ENCODE measurements around the gene NDRG3.

The NDRG3 gene

DNA sequence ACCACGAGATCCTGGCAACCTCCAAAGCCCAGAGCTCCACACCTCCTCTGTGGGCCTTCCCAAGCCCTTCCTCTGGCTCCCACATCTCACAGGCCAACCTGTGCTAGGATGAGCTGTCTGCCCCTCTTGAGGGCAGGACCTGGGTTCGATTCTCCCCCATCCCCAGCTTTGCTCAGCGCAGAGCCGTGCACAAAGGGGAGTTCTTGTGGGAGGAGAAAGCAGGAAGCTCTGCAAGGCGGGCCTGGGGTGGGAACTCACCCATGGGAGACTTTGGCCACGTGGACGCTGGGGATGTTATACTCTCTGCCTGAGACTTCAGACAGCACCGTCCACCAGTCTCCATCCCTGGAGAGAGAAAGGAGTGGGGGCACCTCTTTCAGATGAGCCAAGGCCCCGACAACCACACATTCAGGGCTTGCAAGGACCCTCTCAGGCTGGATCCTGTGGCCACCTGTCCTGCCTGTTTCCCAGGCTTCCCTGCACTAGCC is 112.6 kb downstream of the NDRG3 start:
- no peak overlapping the region for H3K4me3 ChIP-seq (ENCODE audit: low read depth, low read length)
- TF ChIP-seq, protein P1, sequence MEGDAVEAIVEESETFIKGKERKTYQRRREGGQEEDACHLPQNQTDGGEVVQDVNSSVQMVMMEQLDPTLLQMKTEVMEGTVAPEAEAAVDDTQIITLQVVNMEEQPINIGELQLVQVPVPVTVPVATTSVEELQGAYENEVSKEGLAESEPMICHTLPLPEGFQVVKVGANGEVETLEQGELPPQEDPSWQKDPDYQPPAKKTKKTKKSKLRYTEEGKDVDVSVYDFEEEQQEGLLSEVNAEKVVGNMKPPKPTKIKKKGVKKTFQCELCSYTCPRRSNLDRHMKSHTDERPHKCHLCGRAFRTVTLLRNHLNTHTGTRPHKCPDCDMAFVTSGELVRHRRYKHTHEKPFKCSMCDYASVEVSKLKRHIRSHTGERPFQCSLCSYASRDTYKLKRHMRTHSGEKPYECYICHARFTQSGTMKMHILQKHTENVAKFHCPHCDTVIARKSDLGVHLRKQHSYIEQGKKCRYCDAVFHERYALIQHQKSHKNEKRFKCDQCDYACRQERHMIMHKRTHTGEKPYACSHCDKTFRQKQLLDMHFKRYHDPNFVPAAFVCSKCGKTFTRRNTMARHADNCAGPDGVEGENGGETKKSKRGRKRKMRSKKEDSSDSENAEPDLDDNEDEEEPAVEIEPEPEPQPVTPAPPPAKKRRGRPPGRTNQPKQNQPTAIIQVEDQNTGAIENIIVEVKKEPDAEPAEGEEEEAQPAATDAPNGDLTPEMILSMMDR (IDR thresholded peaks at IDR 0.05; ENCODE audit: low read depth, low read length) = no peak

DNA sequence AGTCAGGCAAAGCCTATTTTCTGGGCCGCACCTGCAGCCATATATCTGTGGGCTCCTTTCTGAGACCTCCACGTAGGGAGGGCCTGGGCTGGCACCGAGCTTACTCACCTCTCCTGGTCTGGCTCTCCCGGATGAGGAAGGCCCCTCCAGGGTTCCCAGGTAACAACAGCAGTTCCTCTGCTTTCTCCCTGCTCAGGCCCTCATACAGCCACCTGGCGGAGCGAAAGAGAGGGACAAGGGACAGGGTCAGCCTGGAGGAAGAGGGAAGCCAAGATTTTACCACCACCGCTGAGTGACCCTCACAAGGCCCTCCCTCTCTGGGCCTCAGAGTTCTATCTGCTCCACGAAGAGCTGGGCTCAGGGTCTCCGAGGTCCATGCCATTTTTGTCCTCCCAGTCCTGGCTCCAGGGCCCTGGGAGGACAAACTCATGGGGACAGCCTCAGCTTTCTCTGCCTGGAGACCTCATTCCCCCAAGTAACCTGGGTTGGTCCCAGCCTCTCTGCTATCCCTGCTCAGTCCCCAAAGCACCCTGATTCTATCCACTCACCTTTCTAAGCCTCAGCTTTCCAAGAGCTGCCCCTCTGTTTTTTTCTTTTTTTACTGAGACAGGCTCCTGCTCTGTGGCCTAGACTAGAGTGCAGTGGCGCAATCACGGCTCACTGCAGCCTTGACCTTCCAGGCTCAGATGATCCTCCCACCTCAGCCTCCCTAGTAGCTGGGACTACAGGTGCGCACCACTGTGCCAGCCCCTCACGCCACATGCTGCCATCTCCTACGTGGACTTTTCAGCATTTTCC is 113.2 kb downstream of the NDRG3 start:
- TF ChIP-seq, protein P1 (IDR thresholded peaks at IDR 0.05; ENCODE audit: low read depth, low read length) = no peak
- H3K4me3 ChIP-seq (ENCODE audit: low read depth, low read length) = no peak overlapping the region

DNA sequence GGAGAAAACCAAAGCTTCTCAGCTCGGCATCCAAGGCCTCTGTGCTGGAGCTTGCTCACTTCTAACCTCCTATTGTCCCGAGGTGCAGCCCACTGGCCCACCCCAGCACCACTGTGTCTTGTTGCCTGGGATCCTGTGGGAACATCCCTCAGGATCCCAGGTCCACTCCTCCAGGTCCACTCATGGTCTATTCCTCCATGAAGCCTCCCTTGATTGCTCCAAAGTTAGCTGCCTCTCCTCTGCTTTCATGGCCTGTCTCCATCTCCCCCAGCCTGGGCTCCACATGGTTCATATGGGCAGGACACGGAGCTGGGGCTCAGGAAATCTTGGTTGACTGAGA is 113.8 kb downstream of the NDRG3 start:
- no peak overlapping the region for H3K4me3 ChIP-seq (ENCODE audit: low read depth, low read length)
- TF ChIP-seq, protein P1 (IDR thresholded peaks at IDR 0.05; ENCODE audit: low read depth, low read length) = no peak

DNA sequence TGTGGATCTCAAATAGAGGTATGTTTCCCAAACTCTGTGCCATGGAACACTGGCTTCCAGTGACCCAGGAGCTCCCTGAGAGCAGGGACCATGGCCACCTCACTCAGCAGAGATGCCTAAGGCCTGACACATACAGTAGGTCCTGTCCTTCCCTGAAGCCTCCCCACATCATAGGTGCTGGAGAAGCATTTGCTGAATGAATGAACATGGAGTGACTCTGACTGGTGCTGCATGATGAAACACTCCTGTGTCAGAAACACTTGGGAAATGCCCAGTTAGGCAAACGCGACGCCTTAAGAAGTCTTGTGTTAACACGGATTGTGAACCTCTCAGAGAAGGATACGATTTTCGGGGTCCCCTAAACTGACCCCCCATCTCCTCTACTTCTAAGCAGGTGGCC is 114.2 kb downstream of the NDRG3 start:
- TF ChIP-seq, protein P1 (IDR thresholded peaks at IDR 0.05; ENCODE audit: low read depth, low read length) = no peak
- no peak overlapping the region for H3K4me3 ChIP-seq (ENCODE audit: low read depth, low read length)

DNA sequence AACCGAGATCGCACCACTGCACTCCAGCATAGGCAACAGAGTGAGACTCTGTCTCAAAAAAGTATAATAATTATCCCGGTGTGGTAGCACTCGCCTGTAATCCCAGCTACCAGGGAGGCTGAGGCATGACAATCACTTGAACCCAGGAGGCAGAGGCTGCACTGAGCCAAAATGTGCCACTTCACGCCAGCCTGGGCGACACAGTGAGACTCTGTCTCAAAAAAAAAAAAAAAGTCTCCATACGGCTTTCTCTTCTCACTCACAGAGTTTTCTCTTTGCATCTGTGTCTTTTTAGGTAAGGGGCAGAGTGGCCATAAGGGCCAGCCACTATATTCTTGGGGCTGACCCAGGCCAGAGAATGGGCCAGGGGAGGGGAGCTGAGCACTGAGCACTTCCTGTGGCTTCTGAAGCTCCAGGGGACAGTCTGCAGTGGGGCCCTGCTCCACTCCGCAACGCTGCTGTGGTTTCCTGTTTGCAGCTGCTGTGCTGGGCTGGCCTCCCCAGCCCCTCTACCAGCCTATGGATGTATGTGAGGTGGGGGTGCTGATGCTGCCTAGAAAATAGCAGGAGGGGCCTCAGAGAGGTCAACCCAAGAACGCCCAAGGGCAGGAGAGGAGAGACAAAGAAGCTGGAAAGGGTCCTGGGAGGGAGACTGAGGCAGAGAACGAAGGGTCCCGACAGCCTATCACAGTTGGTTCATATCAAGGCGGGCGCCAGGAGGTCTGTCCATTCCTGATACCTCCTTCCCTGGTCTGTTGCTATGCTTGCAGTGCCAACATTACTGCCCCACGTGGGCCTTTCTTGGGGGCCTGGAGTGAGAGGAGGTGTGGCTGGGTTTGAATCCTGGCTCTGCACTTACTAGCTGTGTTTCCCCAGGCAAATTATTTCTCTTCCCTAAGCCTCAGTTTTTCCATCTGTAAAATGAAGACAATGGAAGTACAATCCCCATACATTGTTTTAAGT is 115.9 kb downstream of the NDRG3 start:
- TF ChIP-seq, protein P1 (IDR thresholded peaks at IDR 0.05; ENCODE audit: low read depth, low read length) = no peak
- H3K4me3 ChIP-seq (ENCODE audit: low read depth, low read length) = no peak overlapping the region

DNA sequence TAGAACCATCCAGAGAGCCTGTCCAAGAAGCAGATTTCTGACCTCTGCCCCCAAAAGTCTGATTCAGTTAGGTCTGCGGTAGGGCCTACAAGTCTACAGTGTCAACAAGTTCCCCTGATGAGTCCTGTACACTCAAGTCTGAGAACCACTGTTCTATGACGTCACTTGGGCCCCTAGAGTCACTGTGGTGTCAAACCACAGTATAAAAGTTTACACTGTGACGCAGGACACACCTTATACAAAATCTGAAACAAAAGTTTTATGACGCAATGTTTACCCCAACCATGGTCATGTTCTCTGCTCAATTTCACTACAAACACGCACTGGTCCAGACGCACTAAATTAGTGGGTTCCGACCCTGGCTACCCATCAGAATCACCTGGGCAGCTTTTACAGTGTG is 117.8 kb downstream of the NDRG3 start:
- H3K4me3 ChIP-seq (ENCODE audit: low read depth, low read length) = no peak overlapping the region
- TF ChIP-seq, protein P1 (IDR thresholded peaks at IDR 0.05; ENCODE audit: low read depth, low read length) = no peak

DNA sequence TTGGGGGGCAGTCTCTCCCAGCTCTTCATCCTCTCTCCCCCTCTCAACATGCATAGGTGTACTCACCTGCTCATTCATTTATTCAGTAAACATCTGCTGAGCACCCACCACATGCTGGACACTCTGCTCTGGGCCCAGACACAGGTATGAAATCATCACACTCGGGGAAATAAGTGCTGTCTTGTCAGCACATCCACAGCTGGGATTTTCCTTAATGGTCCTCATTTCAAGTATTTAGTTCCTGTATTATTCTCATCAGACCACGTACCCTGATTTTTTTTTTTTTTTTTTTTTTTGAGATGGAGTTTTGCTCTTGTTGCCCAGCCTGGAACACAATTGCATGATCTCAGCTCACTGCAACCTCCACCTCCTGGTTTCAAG is 121.0 kb downstream of the NDRG3 start:
- H3K4me3 ChIP-seq (ENCODE audit: low read depth, low read length) = no peak overlapping the region
- TF ChIP-seq, protein P1 (IDR thresholded peaks at IDR 0.05; ENCODE audit: low read depth, low read length) = no peak
